Osteoblast (primary cell): ENCODE results near the gene PDPN. TPM values are rescaled to one million over a fixed set of nuclear protein-coding genes. Genes with fewer than 3 reads are reported as not detected.

ENCODE experiments used
- DNase-seq: peaks from one replicate; pipeline ENCODE4 v3.0.0; 2011; ENCODE audit warnings: low spot score, mixed read lengths; ENCODE audit not compliant: insufficient read length; ENCODE audit errors: missing footprints
- H2AFZ ChIP-seq: 2 replicates; pipeline ENCODE4 v1.6.0; 2011; ENCODE audit warnings: mild to moderate bottlenecking, low read length
- H3K27ac ChIP-seq: 2 replicates; pipeline ENCODE4 v1.5.1; 2011; ENCODE audit warnings: mild to moderate bottlenecking, low read depth, low read length, moderate library complexity
- H3K27me3 ChIP-seq: 2 replicates; pipeline ENCODE4 v1.6.0; 2012; ENCODE audit warnings: mild to moderate bottlenecking, control low read depth, inconsistent platforms, low read length, moderate library complexity; ENCODE audit not compliant: insufficient read depth
- H3K36me3 ChIP-seq: 2 replicates; pipeline ENCODE4 v1.5.1; 2011; ENCODE audit warnings: mild to moderate bottlenecking, low read length, control low read depth, moderate library complexity; ENCODE audit not compliant: insufficient read depth
- H3K4me1 ChIP-seq: 2 replicates; pipeline ENCODE4 v1.5.1; 2011; ENCODE audit warnings: mild to moderate bottlenecking, low read length, control low read depth, moderate library complexity; ENCODE audit not compliant: insufficient read depth
- H3K4me2 ChIP-seq: 2 replicates; pipeline ENCODE4 v1.6.0; 2011; ENCODE audit warnings: mild to moderate bottlenecking, low read length; ENCODE audit not compliant: insufficient read depth
- H3K4me3 ChIP-seq: fragments of 200-600 bp; sonication (generic); 3 replicates; pipeline ENCODE4 v1.5.1; 2012; ENCODE audit warnings: mild to moderate bottlenecking, low read length, inconsistent platforms; ENCODE audit not compliant: insufficient read depth
- H3K79me2 ChIP-seq: 2 replicates; pipeline ENCODE4 v1.6.0; 2012; ENCODE audit warnings: mild to moderate bottlenecking, low read length, control low read depth, inconsistent platforms; ENCODE audit not compliant: insufficient read depth
- H3K9me3 ChIP-seq: 2 replicates; pipeline ENCODE4 v1.5.1; 2011; ENCODE audit warnings: low read depth, low read length, control low read depth
- H4K20me1 ChIP-seq: 2 replicates; pipeline ENCODE4 v1.6.0; 2012; ENCODE audit warnings: mild to moderate bottlenecking, low read length, control low read depth; ENCODE audit not compliant: insufficient read depth
- total RNA-seq: library from RNA; depleted of rRNA; stranded (reverse); fragments of >200 nt; gene quantifications from 2 replicates; pipeline ENCODE4 v1.2.3, GENCODE V29; 2012
- TF ChIP-seq, protein P1 (sequence below): IDR thresholded peaks from 2 replicates; pipeline ENCODE4 v1.5.1; 2011; ENCODE audit warnings: mild to moderate bottlenecking, low read depth, low read length, moderate library complexity; ENCODE audit errors: extremely low read depth

PDPN gene
- total RNA-seq, 1 donor = 11.9 TPM

DNA sequence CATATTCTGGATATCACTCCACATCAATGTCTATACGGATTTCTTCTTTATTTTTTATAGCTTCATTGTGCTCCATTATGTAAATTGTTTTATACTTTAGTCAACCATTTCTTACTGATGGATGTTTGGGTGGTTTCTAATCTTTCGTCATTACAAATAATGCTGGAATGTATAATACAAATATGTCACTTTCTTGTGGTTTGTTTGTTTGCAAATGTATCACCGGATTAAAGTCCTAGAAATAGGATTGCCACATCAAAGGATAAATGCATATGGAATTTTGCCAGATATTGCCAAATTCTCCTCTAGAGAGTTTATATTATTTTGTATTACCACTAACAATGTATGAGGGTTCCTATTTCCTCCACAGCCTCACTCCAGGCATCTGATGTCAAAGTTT, 67.6 kb downstream of the PDPN start:
- Histone ChIP-seq H3K27me3 (no peaks in the 10 kb centered on the region), H3K9me3 (no peaks in the 10 kb centered on the region), H3K4me3 (no peak overlapping the region), H3K36me3 (no peaks in the 10 kb centered on the region), H4K20me1 (no peaks in the 10 kb centered on the region), H3K4me2 (no peak overlapping the region), H3K27ac (no peak overlapping the region), H3K4me1 (no peaks in the 10 kb centered on the region), H3K79me2 (no peaks in the 10 kb centered on the region), H2AFZ (no peak overlapping the region)
- TF ChIP-seq, protein P1, sequence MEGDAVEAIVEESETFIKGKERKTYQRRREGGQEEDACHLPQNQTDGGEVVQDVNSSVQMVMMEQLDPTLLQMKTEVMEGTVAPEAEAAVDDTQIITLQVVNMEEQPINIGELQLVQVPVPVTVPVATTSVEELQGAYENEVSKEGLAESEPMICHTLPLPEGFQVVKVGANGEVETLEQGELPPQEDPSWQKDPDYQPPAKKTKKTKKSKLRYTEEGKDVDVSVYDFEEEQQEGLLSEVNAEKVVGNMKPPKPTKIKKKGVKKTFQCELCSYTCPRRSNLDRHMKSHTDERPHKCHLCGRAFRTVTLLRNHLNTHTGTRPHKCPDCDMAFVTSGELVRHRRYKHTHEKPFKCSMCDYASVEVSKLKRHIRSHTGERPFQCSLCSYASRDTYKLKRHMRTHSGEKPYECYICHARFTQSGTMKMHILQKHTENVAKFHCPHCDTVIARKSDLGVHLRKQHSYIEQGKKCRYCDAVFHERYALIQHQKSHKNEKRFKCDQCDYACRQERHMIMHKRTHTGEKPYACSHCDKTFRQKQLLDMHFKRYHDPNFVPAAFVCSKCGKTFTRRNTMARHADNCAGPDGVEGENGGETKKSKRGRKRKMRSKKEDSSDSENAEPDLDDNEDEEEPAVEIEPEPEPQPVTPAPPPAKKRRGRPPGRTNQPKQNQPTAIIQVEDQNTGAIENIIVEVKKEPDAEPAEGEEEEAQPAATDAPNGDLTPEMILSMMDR = no peak
- no peak for DNase-seq

DNA sequence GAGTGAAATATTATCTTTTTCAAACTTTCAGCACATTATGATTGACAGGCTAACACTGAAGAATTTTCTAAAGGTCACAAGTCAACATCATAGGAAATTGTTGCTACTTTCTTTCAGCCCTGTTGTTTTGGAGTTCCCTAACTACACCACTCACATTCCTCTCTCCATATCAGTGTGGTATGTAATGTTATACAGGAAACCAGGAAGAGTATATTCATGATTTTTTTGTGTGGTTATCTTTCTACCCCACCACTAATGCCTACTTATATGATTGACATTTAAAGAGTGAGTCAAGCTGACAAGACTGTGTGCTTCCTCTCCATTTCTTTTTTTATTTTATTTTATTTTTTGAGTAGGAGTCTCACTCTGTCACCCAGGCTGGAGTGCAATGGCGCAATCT, 68.6 kb downstream of the PDPN start:
- Histone ChIP-seq H3K4me2 (no peak overlapping the region), H3K4me3 (no peak overlapping the region), H3K9me3 (no peaks in the 10 kb centered on the region), H2AFZ (no peak overlapping the region), H3K4me1 (no peaks in the 10 kb centered on the region), H3K79me2 (no peaks in the 10 kb centered on the region), H4K20me1 (no peaks in the 10 kb centered on the region), H3K36me3 (no peaks in the 10 kb centered on the region), H3K27me3 (no peaks in the 10 kb centered on the region), H3K27ac (no peak overlapping the region)
- DNase-seq = no peak
- TF ChIP-seq, protein P1 = no peak

DNA sequence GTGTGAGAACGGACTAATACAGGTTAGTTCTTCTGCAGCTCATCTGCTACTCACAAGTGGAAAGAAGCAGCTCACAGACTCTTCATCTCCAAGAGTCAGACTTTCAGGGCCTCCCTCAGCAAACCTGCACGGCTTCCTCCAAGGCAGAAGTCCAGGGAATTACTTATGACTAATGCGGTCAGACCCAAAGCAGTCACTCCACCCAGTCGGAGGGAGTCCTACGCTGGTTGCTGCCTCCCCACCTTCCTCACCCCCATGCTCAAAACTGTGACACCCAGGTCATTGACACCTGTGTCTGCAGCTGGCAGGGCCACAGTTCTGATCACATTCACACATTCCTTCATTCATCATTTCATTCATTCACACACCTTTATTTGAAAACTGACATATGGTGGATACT, 77.9 kb downstream of the PDPN start:
- Histone ChIP-seq H3K36me3 (no peaks in the 10 kb centered on the region), H3K9me3 (no peaks in the 10 kb centered on the region), H3K27ac (no peak overlapping the region), H2AFZ (no peak overlapping the region), H4K20me1 (no peaks in the 10 kb centered on the region), H3K4me2 (no peak overlapping the region), H3K79me2 (no peaks in the 10 kb centered on the region), H3K4me1 (no peaks in the 10 kb centered on the region), H3K4me3 (no peak overlapping the region), H3K27me3 (no peaks in the 10 kb centered on the region)
- DNase-seq = peak; percentile 76
- TF ChIP-seq, protein P1 = no peak

DNA sequence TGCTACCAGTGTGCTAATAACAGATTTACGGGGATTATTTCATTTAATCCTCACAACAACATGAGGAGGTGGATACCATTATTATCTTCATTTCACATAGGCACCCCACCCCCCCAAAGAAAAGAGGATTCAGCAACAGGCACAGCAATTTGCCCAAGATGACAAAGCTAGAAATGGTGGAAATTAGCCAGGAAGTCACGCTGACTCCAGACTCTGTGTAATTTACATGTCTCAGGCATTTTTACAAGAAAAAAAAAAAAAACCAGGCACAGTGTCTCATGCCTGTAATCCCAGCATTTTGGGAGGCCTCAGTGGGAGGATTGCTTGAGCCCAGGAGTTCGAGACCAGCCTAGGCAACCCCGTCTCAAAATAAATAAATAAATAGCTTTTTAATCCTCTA, 78.9 kb downstream of the PDPN start:
- H2AFZ ChIP-seq = no peak overlapping the region
- no peak overlapping the region for H3K4me2 ChIP-seq
- H3K27ac ChIP-seq = no peak overlapping the region

More for the DNA sequence above, 78.9 kb downstream of the PDPN start:
- Histone ChIP-seq H3K27me3 (no peaks in the 10 kb centered on the region), H3K9me3 (no peaks in the 10 kb centered on the region), H3K4me1 (no peaks in the 10 kb centered on the region), H3K79me2 (no peaks in the 10 kb centered on the region), H4K20me1 (no peaks in the 10 kb centered on the region), H3K4me3 (no peak overlapping the region), H3K36me3 (no peaks in the 10 kb centered on the region)
- no peak for DNase-seq
- TF ChIP-seq, protein P1 = no peak
